HEK293 (cell line): ENCODE measurements around the gene DOK6.

Experiments used
- CTCF ChIA-PET: fragments of 350-600 bp; formaldehyde crosslinking; extraction: SDS; loops from one replicate; lab custom pipeline; 2021; ENCODE audit warnings: antibody characterized with exemption; lab: Yijun Ruan, JAX
- POLR2A ChIA-PET: fragments of 300-600 bp; formaldehyde crosslinking; extraction: SDS; loops from one replicate; lab custom pipeline; 2020; ENCODE audit warnings: antibody characterized with exemption, inconsistent platforms; lab: Yijun Ruan, JAX
- H3K27ac ChIP-seq: fragments of 200-500 bp; sonication (Bioruptor generic); 2 replicates; pipeline ENCODE4 v1.5.1; 2014; ENCODE audit warnings: low read depth, low read length, control low read depth, inconsistent platforms; ENCODE audit errors: extremely low read depth
- H3K36me3 ChIP-seq, 2 experiments: fragments of 200-500 bp in 1 of 2; sonication (Bioruptor generic) in 1 of 2; 1 replicate in 1 of 2; 2 replicates in 1 of 2; pipeline ENCODE4 v1.5.1; 2014 to 2017; ENCODE audit warnings: inconsistent platforms in 2 of 2, low read length in 2 of 2; ENCODE audit not compliant: control insufficient read depth in 2 of 2, insufficient read depth in 1 of 2
- H3K4me1 ChIP-seq: fragments of 200-500 bp; sonication (Bioruptor generic); 2 replicates; pipeline ENCODE4 v1.5.1; 2014; ENCODE audit warnings: mild to moderate bottlenecking, low read length, inconsistent platforms; ENCODE audit not compliant: control insufficient read depth, insufficient read depth
- H3K4me3 ChIP-seq: 2 replicates; pipeline ENCODE4 v1.5.1; 2011; ENCODE audit warnings: low read depth, mild to moderate bottlenecking, control low read depth, low read length, moderate library complexity
- H3K9me3 ChIP-seq: fragments of 200-500 bp; sonication (Bioruptor generic); 2 replicates; pipeline ENCODE4 v1.5.1; 2014; ENCODE audit warnings: low read depth, low read length, inconsistent platforms; ENCODE audit not compliant: control insufficient read depth, insufficient read depth
- BCL11B ChIP-seq: fragments of 450-650 bp; formaldehyde crosslinking; IDR thresholded peaks from 2 replicates; pipeline ENCODE4 v1.5.1; 2016; ENCODE audit warnings: low read depth, missing biosample characterization, missing genetic modification characterization
- GFI1B ChIP-seq: fragments of 450-650 bp; formaldehyde crosslinking; IDR thresholded peaks from 2 replicates; pipeline ENCODE4 v1.5.1; 2016; ENCODE audit warnings: missing biosample characterization, missing genetic modification characterization
- KLF1 ChIP-seq: fragments of 450-650 bp; formaldehyde crosslinking; IDR thresholded peaks from 2 replicates; pipeline ENCODE4 v1.5.1; 2016; ENCODE audit warnings: missing biosample characterization, missing genetic modification characterization
- YY1 ChIP-seq: fragments of 450-650 bp; formaldehyde crosslinking; IDR thresholded peaks from 2 replicates; pipeline ENCODE4 v1.5.1; 2018; ENCODE audit warnings: missing biosample characterization, missing genetic modification characterization
- ZBTB8A ChIP-seq: fragments of 450-650 bp; formaldehyde crosslinking; IDR thresholded peaks from 2 replicates; pipeline ENCODE4 v1.5.1; 2016; ENCODE audit warnings: missing biosample characterization, missing genetic modification characterization
- ZFP69B ChIP-seq: fragments of 450-650 bp; formaldehyde crosslinking; IDR thresholded peaks from 2 replicates; pipeline ENCODE4 v1.5.1; 2016; ENCODE audit warnings: missing biosample characterization, missing genetic modification characterization
- ZNF112 ChIP-seq: fragments of 450-650 bp; formaldehyde crosslinking; IDR thresholded peaks from 2 replicates; pipeline ENCODE4 v1.5.0; 2017; ENCODE audit warnings: missing biosample characterization, missing genetic modification characterization
- ZNF155 ChIP-seq: fragments of 450-650 bp; formaldehyde crosslinking; IDR thresholded peaks from 2 replicates; pipeline ENCODE4 v1.5.1; 2016; ENCODE audit warnings: missing biosample characterization, missing genetic modification characterization
- ZNF341 ChIP-seq: fragments of 450-650 bp; formaldehyde crosslinking; IDR thresholded peaks from 2 replicates; pipeline ENCODE4; 2016; ENCODE audit warnings: low read depth, missing biosample characterization, missing genetic modification characterization
- ZNF350 ChIP-seq: fragments of 450-650 bp; formaldehyde crosslinking; IDR thresholded peaks from 2 replicates; pipeline ENCODE4 v1.5.0; 2017; ENCODE audit warnings: missing biosample characterization, mild to moderate bottlenecking, missing genetic modification characterization
- ZNF394 ChIP-seq: fragments of 450-650 bp; formaldehyde crosslinking; IDR thresholded peaks from 2 replicates; pipeline ENCODE4 v1.5.1; 2016; ENCODE audit warnings: missing biosample characterization, missing genetic modification characterization, mild to moderate bottlenecking, moderate library complexity, borderline replicate concordance
- ZNF521 ChIP-seq: fragments of 450-650 bp; formaldehyde crosslinking; IDR thresholded peaks from 2 replicates; pipeline ENCODE4 v1.5.1; 2017; ENCODE audit warnings: missing biosample characterization, mild to moderate bottlenecking, missing genetic modification characterization
- ZNF530 ChIP-seq: fragments of 450-650 bp; formaldehyde crosslinking; IDR thresholded peaks from 2 replicates; pipeline ENCODE4 v1.5.1; 2016; ENCODE audit warnings: low read depth, missing biosample characterization, missing genetic modification characterization
- ZNF571 ChIP-seq: fragments of 450-650 bp; formaldehyde crosslinking; IDR thresholded peaks from 2 replicates; pipeline ENCODE4 v1.5.0; 2017; ENCODE audit warnings: missing biosample characterization, missing genetic modification characterization
- ZNF658 ChIP-seq: fragments of 450-650 bp; formaldehyde crosslinking; IDR thresholded peaks from 2 replicates; pipeline ENCODE4; 2016; ENCODE audit warnings: missing biosample characterization, missing genetic modification characterization
- TF ChIP-seq, protein P1 (sequence below): fragments of 450-650 bp; formaldehyde crosslinking; IDR thresholded peaks from 2 replicates; pipeline ENCODE4 v1.5.1; 2016; ENCODE audit warnings: missing biosample characterization, missing genetic modification characterization
- TF ChIP-seq, protein P2 (sequence below): fragments of 450-650 bp; formaldehyde crosslinking; IDR thresholded peaks from 2 replicates; pipeline ENCODE4 v1.5.1; 2016; ENCODE audit warnings: missing biosample characterization, missing genetic modification characterization
- TF ChIP-seq, protein P3 (sequence below): fragments of 450-650 bp; formaldehyde crosslinking; IDR thresholded peaks from 2 replicates; pipeline ENCODE4 v1.5.1; 2016; ENCODE audit warnings: missing biosample characterization, missing genetic modification characterization
- TF ChIP-seq, protein P4 (sequence below): fragments of 450-650 bp; formaldehyde crosslinking; IDR thresholded peaks from 2 replicates; pipeline ENCODE4 v1.5.1; 2016; ENCODE audit warnings: missing biosample characterization, missing genetic modification characterization, borderline replicate concordance

Gene DOK6

DNA sequence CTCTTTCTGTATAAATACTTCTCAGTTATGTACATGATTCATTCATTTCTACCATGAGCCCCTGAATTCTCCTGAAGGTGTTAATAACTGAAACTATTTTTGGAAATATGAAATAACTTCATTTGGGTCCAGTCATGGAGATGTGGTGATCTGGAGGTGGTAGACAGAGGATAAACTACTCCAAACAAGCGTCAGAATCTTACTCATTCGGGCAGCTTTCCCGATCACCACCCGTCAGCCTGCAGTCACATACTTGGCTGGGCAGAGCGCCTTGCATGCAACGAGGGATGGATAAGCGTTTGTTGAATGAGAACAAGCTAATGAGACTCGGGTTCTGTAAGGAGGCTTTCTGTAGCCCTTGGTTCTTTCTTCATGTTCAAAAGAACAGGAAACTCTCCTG, 324.3 kb downstream of the DOK6 start:
- Histone ChIP-seq H3K27ac (no peak overlapping the region), H3K4me1 (no peaks in the 10 kb centered on the region), H3K36me3 (no peaks in the 10 kb centered on the region), H3K9me3 (no peaks in the 10 kb centered on the region), H3K4me3 (no peak overlapping the region)
- CTCF ChIA-PET, result no interaction called here
- TF ChIP-seq, protein P1, sequence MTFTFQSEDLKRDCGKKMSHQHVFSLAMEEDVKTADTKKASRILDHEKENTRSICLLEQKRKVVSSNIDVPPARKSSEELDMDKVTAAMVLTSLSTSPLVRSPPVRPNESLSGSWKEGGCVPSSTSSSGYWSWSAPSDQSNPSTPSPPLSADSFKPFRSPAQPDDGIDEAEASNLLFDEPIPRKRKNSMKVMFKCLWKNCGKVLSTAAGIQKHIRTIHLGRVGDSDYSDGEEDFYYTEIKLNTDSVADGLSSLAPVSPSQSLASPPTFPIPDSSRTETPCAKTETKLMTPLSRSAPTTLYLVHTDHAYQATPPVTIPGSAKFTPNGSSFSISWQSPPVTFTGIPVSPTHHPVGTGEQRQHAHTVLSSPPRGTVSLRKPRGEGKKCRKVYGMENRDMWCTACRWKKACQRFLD (tag by site-specific recombination), result no peak
- TF ChIP-seq BCL11B (tag by site-specific recombination) (no peak), ZNF530 (tag by site-specific recombination) (no peak), ZBTB8A (no peak), ZNF155 (tag by site-specific recombination) (no peak), ZNF394 (no peak), ZNF658 (tag by site-specific recombination) (no peak), ZNF341 (no peak), GFI1B (tag by site-specific recombination) (no peak)
- TF ChIP-seq, protein P2, sequence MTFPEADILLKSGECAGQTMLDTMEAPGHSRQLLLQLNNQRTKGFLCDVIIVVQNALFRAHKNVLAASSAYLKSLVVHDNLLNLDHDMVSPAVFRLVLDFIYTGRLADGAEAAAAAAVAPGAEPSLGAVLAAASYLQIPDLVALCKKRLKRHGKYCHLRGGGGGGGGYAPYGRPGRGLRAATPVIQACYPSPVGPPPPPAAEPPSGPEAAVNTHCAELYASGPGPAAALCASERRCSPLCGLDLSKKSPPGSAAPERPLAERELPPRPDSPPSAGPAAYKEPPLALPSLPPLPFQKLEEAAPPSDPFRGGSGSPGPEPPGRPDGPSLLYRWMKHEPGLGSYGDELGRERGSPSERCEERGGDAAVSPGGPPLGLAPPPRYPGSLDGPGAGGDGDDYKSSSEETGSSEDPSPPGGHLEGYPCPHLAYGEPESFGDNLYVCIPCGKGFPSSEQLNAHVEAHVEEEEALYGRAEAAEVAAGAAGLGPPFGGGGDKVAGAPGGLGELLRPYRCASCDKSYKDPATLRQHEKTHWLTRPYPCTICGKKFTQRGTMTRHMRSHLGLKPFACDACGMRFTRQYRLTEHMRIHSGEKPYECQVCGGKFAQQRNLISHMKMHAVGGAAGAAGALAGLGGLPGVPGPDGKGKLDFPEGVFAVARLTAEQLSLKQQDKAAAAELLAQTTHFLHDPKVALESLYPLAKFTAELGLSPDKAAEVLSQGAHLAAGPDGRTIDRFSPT, result no peak
- POLR2A ChIA-PET, result no interaction called here

DNA sequence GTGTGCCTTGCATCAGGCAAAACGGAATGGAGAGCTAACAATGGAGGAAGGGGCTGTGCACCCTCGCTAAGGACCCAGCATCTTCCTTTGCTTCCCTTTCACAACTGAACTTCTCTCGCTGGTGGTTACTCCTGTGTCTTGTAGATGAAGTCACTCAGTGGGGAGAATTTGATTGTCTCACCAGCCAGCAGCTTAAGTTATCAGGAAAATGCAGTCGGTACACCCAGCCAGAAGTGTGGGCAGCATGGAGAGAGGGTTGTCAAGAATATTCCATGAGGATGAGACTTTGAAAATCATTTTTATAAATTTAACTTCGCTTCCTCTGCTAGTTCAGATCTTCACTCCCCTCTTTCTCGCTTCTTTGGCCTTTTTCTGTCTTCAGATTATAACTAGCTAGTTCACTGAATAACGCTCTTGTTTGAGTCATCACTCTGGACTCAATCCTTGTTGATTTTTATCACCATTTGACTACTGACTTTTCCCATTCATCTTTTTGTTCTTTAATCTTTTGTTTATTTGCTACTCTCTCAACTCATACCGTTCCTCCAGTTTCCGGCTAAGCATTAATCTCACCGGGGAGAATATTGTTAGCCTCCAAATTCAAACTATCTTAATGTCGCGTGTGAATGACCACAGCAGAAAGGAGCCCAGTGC, 325.3 kb downstream of the DOK6 start:
- no peak overlapping the region for H3K4me3 ChIP-seq
- ChIA-PET POLR2A (no interaction called here), CTCF (no interaction called here)
- H3K9me3 ChIP-seq, result no peaks in the 10 kb centered on the region
- H3K36me3 ChIP-seq, result no peaks in the 10 kb centered on the region
- no peak overlapping the region for H3K27ac ChIP-seq
- TF ChIP-seq KLF1 (tag by site-specific recombination), result no peak
- TF ChIP-seq ZNF521 (tag by site-specific recombination), result no peak
- TF ChIP-seq ZNF571, result no peak
- TF ChIP-seq, protein P3, sequence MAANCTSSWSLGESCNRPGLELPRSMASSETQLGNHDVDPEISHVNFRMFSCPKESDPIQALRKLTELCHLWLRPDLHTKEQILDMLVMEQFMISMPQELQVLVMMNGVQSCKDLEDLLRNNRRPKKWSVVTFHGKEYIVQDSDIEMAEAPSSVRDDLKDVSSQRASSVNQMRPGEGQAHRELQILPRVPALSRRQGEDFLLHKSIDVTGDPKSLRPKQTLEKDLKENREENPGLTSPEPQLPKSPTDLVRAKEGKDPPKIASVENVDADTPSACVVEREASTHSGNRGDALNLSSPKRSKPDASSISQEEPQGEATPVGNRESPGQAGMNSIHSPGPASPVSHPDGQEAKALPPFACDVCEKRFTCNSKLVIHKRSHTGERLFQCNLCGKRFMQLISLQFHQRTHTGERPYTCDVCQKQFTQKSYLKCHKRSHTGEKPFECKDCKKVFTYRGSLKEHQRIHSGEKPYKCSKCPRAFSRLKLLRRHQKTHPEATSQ (tag by site-specific recombination), result no peak
- H3K4me1 ChIP-seq, result no peaks in the 10 kb centered on the region

DNA sequence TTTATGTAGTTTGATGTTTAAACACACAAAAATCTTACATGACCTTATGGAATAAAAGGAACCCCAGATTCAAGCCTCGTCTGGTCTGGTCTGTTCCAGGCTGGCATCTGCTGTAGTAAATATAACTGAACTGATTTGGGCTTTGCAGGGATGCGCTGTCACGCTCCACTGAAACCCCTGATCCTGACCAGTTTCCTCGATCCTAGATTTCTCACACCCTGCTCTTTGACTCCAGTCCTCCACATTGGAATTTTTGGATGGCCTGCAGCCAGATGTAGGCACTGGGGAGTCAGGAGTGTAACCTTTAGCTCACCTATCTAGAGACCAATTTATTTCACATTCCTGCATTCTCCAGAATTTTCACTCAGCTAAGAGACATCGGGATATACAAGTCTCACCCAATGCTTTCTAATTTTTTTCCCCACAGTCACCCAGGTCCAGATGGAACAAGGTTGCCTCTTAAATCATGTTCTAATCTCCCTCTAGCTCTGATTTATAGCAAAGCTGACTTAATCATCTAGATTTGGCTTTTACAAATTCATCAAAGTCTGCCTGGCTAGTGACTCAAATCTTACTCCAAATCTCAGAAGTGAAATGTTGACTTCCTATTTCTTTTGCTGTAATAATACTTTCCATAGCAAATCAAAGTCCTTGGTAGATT, 327.4 kb downstream of the DOK6 start:
- no peak overlapping the region for H3K27ac ChIP-seq
- H3K4me1 ChIP-seq, result no peaks in the 10 kb centered on the region
- H3K4me3 ChIP-seq, result no peak overlapping the region
- CTCF ChIA-PET, result no interaction called here
- H3K9me3 ChIP-seq, result no peaks in the 10 kb centered on the region
- POLR2A ChIA-PET, result no interaction called here
- no peaks in the 10 kb centered on the region for H3K36me3 ChIP-seq
- no peak for TF ChIP-seq ZNF112 (tag by site-specific recombination)
- TF ChIP-seq, protein P4, sequence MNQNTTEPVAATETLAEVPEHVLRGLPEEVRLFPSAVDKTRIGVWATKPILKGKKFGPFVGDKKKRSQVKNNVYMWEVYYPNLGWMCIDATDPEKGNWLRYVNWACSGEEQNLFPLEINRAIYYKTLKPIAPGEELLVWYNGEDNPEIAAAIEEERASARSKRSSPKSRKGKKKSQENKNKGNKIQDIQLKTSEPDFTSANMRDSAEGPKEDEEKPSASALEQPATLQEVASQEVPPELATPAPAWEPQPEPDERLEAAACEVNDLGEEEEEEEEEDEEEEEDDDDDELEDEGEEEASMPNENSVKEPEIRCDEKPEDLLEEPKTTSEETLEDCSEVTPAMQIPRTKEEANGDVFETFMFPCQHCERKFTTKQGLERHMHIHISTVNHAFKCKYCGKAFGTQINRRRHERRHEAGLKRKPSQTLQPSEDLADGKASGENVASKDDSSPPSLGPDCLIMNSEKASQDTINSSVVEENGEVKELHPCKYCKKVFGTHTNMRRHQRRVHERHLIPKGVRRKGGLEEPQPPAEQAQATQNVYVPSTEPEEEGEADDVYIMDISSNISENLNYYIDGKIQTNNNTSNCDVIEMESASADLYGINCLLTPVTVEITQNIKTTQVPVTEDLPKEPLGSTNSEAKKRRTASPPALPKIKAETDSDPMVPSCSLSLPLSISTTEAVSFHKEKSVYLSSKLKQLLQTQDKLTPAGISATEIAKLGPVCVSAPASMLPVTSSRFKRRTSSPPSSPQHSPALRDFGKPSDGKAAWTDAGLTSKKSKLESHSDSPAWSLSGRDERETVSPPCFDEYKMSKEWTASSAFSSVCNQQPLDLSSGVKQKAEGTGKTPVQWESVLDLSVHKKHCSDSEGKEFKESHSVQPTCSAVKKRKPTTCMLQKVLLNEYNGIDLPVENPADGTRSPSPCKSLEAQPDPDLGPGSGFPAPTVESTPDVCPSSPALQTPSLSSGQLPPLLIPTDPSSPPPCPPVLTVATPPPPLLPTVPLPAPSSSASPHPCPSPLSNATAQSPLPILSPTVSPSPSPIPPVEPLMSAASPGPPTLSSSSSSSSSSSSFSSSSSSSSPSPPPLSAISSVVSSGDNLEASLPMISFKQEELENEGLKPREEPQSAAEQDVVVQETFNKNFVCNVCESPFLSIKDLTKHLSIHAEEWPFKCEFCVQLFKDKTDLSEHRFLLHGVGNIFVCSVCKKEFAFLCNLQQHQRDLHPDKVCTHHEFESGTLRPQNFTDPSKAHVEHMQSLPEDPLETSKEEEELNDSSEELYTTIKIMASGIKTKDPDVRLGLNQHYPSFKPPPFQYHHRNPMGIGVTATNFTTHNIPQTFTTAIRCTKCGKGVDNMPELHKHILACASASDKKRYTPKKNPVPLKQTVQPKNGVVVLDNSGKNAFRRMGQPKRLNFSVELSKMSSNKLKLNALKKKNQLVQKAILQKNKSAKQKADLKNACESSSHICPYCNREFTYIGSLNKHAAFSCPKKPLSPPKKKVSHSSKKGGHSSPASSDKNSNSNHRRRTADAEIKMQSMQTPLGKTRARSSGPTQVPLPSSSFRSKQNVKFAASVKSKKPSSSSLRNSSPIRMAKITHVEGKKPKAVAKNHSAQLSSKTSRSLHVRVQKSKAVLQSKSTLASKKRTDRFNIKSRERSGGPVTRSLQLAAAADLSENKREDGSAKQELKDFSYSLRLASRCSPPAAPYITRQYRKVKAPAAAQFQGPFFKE (tag by site-specific recombination), result no peak
- TF ChIP-seq ZFP69B (tag by site-specific recombination), result no peak
- no peak for TF ChIP-seq YY1
- TF ChIP-seq ZNF350 (tag by site-specific recombination), result no peak
